H1 (cell line): Measurements from ENCODE around the gene LZTFL1. TPM values are rescaled to one million over a fixed set of nuclear protein-coding genes. Genes with fewer than 3 reads are reported as not detected.

ENCODE experiments used
- CTCF ChIP-seq, 3 experiments: IDR thresholded peaks; 1 replicate in 2 of 3; 2 replicates in 1 of 3; pipeline versions ENCODE4 v1.5.1 to v1.6.1; 2011; ENCODE audit warnings: low read length in 3 of 3, mild to moderate bottlenecking in 3 of 3, inconsistent platforms in 2 of 3, low read depth in 1 of 3, moderate library complexity in 1 of 3; ENCODE audit not compliant: insufficient read depth in 1 of 3; ENCODE audit errors: control extremely low read depth in 1 of 3
- NANOG ChIP-seq: IDR thresholded peaks from 2 replicates; pipeline ENCODE4 v1.6.1; 2011; ENCODE audit warnings: low read length, low read depth, mild to moderate bottlenecking, inconsistent platforms; ENCODE audit not compliant: insufficient read depth, poor library complexity, severe bottlenecking
- RNF2 ChIP-seq: fragments of 200-900, 300-1000 bp; sonication (generic); IDR thresholded peaks from 2 replicates; pipeline ENCODE4 v1.7.1; 2016; ENCODE audit warnings: borderline replicate concordance, low read depth, mild to moderate bottlenecking, antibody characterized with exemption, low read length; ENCODE audit not compliant: poor library complexity, severe bottlenecking; ENCODE audit errors: missing control alignments
- polyA plus RNA-seq, 7 experiments: library from polyadenylated mRNA; depleted of rRNA in 3 of 7; stranded (reverse) in 5 of 7; unstranded in 2 of 7; fragments of >200 nt in 5 of 7; fragments of 200-250 nt in 2 of 7; gene quantifications; 1 replicate in 5 of 7; 2 replicates in 1 of 7; 4 replicates in 1 of 7; pipeline versions ENCODE4 v1.2.1 to v1.2.3, GENCODE V29; 2011 to 2013; ENCODE audit warnings: missing spikeins in 2 of 7, mixed read lengths in 2 of 7
- total RNA-seq: library from RNA; stranded (reverse); fragmentation: NEBNext Ultra II Directional; extraction: Animal tissue kit (Norgen Biotek cat#: 25700); gene quantifications from 2 replicates; pipeline ENCODE4 v1.2.1, GENCODE V29; 2021

Gene LZTFL1
- total and polyA plus RNA-seq, 2 of the 8 experiments (the other 6 are each of a cell fraction or from before 2014, with no cell fraction given) = 8.7 to 11.5 TPM

- TF ChIP-seq CTCF (IDR thresholded peaks at IDR 0.05; ENCODE audit: control extremely low read depth in 1 of 3, insufficient read depth in 1 of 3, low read depth in 1 of 3, low read length in 3 of 3) = no peak
- no peak for TF ChIP-seq NANOG
- no peak for TF ChIP-seq RNF2
Observed at GRCh38 chr3:45848392-45848791, 6.5 kb upstream of the LZTFL1 start (continued).
